ENCODE data around the gene RAB39A.

Gene RAB39A

GRCh38 chr11:107973641-107974040, 45.4 kb downstream of the RAB39A start:
- H3K9ac ChIP-seq (ENCODE audit: insufficient read length): no peak overlapping the region
- DNase-seq (ENCODE audit: low read depth, low spot score): no peak
- H3K36me3 ChIP-seq (ENCODE audit: insufficient read depth, low read length): no peaks in the 10 kb centered on the region
- H3K9me3 ChIP-seq (ENCODE audit: low read depth, low read length): no peaks in the 10 kb centered on the region
- no peak for TF ChIP-seq POLR2AphosphoS5 (IDR thresholded peaks at IDR 0.05; ENCODE audit: borderline replicate concordance, low read depth, low read length)
- no peak for TF ChIP-seq FOXP2 (optimal IDR thresholded peaks at IDR 0.05; ENCODE audit: control extremely low read depth, extremely low read length, insufficient read depth)
- TF ChIP-seq EZH2 (IDR thresholded peaks at IDR 0.05): no peak
- no peak overlapping the region for H3K27ac ChIP-seq
- H3K4me3 ChIP-seq: no peak overlapping the region

GRCh38 chr11:107988397-107989158, 60.3 kb downstream of the RAB39A start:
- H3K9me3 ChIP-seq (ENCODE audit: low read depth, low read length): no peaks in the 10 kb centered on the region
- TF ChIP-seq POLR2AphosphoS5 (IDR thresholded peaks at IDR 0.05; ENCODE audit: borderline replicate concordance, low read depth, low read length) (no peak), FOXP2 (optimal IDR thresholded peaks at IDR 0.05; ENCODE audit: control extremely low read depth, extremely low read length, insufficient read depth) (no peak), EZH2 (IDR thresholded peaks at IDR 0.05) (no peak)
- no peak overlapping the region for H3K9ac ChIP-seq (ENCODE audit: insufficient read length)
- no peaks in the 10 kb centered on the region for H3K36me3 ChIP-seq (ENCODE audit: insufficient read depth, low read length)
- H3K4me3 ChIP-seq: no peak overlapping the region
- DNase-seq (ENCODE audit: low read depth, low spot score): no peak
- H3K27ac ChIP-seq: no peak overlapping the region

DNA sequence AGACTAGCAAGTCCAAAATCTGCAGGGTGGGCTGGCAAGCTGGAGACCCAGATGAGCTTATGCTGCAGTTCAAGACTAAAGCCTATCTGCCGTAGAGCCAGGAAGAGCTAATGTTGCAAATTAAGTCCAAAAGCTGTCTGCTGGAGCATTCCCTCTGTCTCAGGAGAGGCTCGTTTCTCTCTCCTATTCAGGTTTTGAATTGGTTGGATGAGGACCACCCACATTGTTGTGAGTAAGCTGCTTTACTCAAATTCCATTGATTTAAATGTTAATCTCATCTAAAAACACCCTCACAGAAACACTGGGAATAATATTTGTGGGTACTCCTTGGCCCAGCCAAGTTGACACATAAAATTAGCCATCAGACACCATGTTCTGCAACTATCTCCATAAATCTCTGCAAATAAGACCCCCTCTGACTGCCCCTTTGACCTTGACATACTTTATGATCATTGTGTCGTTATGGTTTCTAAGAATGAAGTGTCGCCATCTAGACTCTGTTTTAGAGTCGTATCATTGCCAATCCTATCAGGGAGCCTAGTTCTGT, 63.7 kb downstream of the RAB39A start:
- no peak overlapping the region for H3K9ac ChIP-seq (ENCODE audit: insufficient read length)
- no peak for TF ChIP-seq FOXP2 (optimal IDR thresholded peaks at IDR 0.05; ENCODE audit: control extremely low read depth, extremely low read length, insufficient read depth)
- TF ChIP-seq EZH2 (IDR thresholded peaks at IDR 0.05): no peak
- no peak for TF ChIP-seq POLR2AphosphoS5 (IDR thresholded peaks at IDR 0.05; ENCODE audit: borderline replicate concordance, low read depth, low read length)
- H3K9me3 ChIP-seq (ENCODE audit: low read depth, low read length): no peaks in the 10 kb centered on the region
- no peaks in the 10 kb centered on the region for H3K36me3 ChIP-seq (ENCODE audit: insufficient read depth, low read length)
- no peak overlapping the region for H3K4me3 ChIP-seq
- H3K27ac ChIP-seq: no peak overlapping the region
- no peak for DNase-seq (ENCODE audit: low read depth, low spot score)

DNA sequence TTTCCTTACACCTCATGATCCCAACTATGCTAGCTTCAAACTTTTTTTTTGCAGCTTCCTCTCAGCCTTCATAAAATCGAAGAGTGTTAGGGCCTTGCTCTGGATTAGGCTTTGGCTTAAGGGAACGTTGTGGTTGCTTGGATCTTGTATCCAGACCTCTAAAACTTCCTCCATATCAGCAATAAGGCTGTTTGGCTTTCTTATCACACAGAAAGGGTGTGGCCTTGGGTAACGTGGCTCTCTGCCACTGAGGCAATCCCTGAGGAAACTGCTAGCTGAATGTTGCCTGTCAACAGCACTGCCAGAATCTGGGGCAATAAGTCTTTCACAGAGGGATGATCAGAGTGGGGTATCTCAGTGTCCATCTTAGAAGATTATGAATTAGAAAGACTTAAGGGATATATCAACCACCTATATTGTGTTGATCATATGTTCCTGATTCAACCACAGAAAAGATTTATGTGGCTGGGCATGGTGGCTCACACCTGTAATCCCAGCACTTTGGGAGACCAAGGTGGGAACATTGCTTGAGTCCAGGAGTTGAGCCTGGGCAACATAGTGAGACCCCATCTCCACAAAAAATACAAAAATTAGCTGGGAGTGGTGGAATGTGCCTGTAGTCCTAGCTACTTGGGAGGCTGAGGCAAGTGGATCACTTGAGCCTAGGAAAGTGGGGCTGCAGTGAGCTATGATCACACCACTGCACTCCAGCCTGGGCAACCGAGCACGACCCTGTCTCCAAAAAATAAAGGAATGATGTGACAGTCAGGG, 67.9 kb downstream of the RAB39A start:
- Histone ChIP-seq H3K27ac (no peak overlapping the region), H3K36me3 (ENCODE audit: insufficient read depth, low read length) (no peaks in the 10 kb centered on the region), H3K9ac (ENCODE audit: insufficient read length) (no peak overlapping the region), H3K4me3 (no peak overlapping the region), H3K9me3 (ENCODE audit: low read depth, low read length) (no peaks in the 10 kb centered on the region)
- no peak for DNase-seq (ENCODE audit: low read depth, low spot score)
- TF ChIP-seq FOXP2 (optimal IDR thresholded peaks at IDR 0.05; ENCODE audit: control extremely low read depth, extremely low read length, insufficient read depth): no peak

DNA sequence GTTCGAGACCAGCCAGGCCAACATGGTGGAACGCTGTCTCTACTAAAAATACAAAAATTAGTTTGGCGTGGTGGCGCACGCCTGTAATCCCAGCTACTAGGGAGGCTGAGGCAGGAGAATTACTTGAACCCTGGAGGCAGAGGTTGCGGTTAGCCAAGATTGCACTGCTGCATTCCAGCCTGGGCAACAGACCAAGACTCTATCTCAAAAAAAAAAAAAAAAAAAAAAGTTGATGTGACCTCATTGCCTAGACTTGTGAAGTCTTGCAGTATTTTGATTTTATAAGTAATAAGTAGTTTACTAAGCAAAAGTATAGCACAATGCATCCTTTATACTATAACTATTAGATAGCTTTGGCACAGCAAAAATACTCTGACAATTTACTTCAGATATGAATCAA, 70.5 kb downstream of the RAB39A start:
- DNase-seq (ENCODE audit: low read depth, low spot score): no peak
- no peaks in the 10 kb centered on the region for H3K36me3 ChIP-seq (ENCODE audit: insufficient read depth, low read length)
- H3K4me3 ChIP-seq: no peak overlapping the region
- no peaks in the 10 kb centered on the region for H3K9me3 ChIP-seq (ENCODE audit: low read depth, low read length)
- no peak overlapping the region for H3K27ac ChIP-seq
- H3K9ac ChIP-seq (ENCODE audit: insufficient read length): no peak overlapping the region
- TF ChIP-seq FOXP2 (optimal IDR thresholded peaks at IDR 0.05; ENCODE audit: control extremely low read depth, extremely low read length, insufficient read depth): no peak
- no peak for TF ChIP-seq EZH2 (IDR thresholded peaks at IDR 0.05)
- TF ChIP-seq POLR2AphosphoS5 (IDR thresholded peaks at IDR 0.05; ENCODE audit: borderline replicate concordance, low read depth, low read length): no peak

DNA sequence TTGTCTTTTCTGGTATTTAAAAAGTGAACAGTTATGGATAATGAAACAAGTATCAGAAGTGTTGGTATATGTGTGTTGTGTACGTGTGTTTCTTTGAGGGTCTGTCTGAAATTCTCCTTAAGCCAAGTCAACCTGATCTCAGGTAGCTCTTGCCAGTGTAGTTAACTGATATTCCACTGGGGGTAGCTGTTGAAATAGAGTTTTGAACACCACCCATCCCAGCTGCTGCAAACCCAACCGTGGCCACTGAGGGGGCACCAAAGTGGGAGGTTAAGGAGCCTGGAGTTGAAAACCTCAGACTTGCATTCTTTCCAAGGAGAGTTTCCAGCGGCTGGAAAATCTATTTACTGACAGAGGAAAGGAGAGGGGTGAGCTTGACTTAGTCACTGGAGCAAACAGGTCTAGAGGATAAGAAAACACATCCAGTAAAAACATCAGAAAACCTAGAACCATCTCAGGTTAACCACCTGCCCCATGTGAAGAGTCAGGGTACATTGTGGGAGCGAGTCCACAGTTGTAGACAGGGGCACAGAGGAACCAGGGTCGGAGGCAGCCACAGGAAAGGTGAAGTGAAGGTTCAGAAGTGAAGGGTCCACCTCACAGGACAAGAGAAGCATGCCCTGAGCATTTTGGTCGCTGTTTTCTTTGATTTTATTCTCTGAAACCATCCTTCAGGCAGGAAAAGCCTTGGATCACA, 71.7 kb downstream of the RAB39A start:
- H3K9me3 ChIP-seq (ENCODE audit: low read depth, low read length): no peaks in the 10 kb centered on the region
- peak; percentile 20 for DNase-seq (ENCODE audit: low read depth, low spot score)
- TF ChIP-seq POLR2AphosphoS5 (IDR thresholded peaks at IDR 0.05; ENCODE audit: borderline replicate concordance, low read depth, low read length) (no peak), FOXP2 (optimal IDR thresholded peaks at IDR 0.05; ENCODE audit: control extremely low read depth, extremely low read length, insufficient read depth) (no peak)
- no peaks in the 10 kb centered on the region for H3K36me3 ChIP-seq (ENCODE audit: insufficient read depth, low read length)
- H3K9ac ChIP-seq (ENCODE audit: insufficient read length): no peak overlapping the region
- H3K27ac ChIP-seq: no peak overlapping the region
- no peak overlapping the region for H3K4me3 ChIP-seq

DNA sequence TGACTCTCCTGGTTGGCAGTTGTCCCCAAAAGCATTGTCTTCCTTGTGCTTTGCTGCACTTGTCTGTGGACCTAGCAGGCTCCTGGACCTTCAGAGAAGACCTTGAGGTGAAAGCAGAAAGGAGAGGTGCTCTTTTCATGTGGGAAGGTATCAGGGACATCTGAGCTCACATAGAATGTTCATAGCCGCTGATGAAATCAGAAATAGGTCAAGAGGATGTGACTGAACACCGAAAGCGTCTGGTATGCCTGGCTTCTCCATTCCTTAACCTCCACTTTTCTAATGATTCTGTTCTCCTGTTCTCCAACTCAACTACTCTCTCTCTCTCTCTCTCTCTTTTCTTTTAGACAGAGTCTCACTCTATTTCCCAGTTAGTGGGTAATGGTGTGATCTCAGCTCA, 74.2 kb downstream of the RAB39A start:
- TF ChIP-seq POLR2AphosphoS5 (IDR thresholded peaks at IDR 0.05; ENCODE audit: borderline replicate concordance, low read depth, low read length) (no peak), EZH2 (IDR thresholded peaks at IDR 0.05) (no peak), FOXP2 (optimal IDR thresholded peaks at IDR 0.05; ENCODE audit: control extremely low read depth, extremely low read length, insufficient read depth) (no peak)
- DNase-seq (ENCODE audit: low read depth, low spot score): no peak
- Histone ChIP-seq H3K4me3 (no peak overlapping the region), H3K9ac (ENCODE audit: insufficient read length) (no peak overlapping the region), H3K27ac (no peak overlapping the region), H3K36me3 (ENCODE audit: insufficient read depth, low read length) (no peaks in the 10 kb centered on the region), H3K9me3 (ENCODE audit: low read depth, low read length) (no peaks in the 10 kb centered on the region)

- Histone ChIP-seq H3K4me3 (no peak overlapping the region), H3K9ac (ENCODE audit: insufficient read length) (no peak overlapping the region), H3K36me3 (ENCODE audit: insufficient read depth, low read length) (no peaks in the 10 kb centered on the region), H3K9me3 (ENCODE audit: low read depth, low read length) (no peaks in the 10 kb centered on the region), H3K27ac (no peak overlapping the region)
- TF ChIP-seq FOXP2 (optimal IDR thresholded peaks at IDR 0.05; ENCODE audit: control extremely low read depth, extremely low read length, insufficient read depth): no peak
- TF ChIP-seq EZH2 (IDR thresholded peaks at IDR 0.05): no peak
- no peak for TF ChIP-seq POLR2AphosphoS5 (IDR thresholded peaks at IDR 0.05; ENCODE audit: borderline replicate concordance, low read depth, low read length)
- DNase-seq (ENCODE audit: low read depth, low spot score): no peak
These were observed 75.4 kb downstream of the RAB39A start for GRCh38 chr11:108003623-108004022.
